Transverse colon (tissue), 4 donors: Measurements from ENCODE around the gene PGRMC1. TPM values are rescaled to one million over a fixed set of nuclear protein-coding genes. Genes with fewer than 3 reads are reported as not detected.

ENCODE experiments used
- DNase-seq: peaks from one replicate; pipeline ENCODE4 v3.0.0-alpha.2; 2019
- H3K27ac ChIP-seq, 4 donors: fragments of 200-600 bp; sonication (generic); 2 replicates each; pipeline ENCODE4 v1.5.1; 2016 to 2018; ENCODE audit warnings: inconsistent platforms in 4 of 4
- H3K27me3 ChIP-seq: fragments of 200-600 bp; sonication (generic); 2 replicates; pipeline ENCODE4 v1.5.1; 2017; ENCODE audit warnings: inconsistent platforms
- H3K36me3 ChIP-seq, 4 donors: fragments of 200-600 bp; sonication (generic); 2 replicates each; pipeline ENCODE4 v1.5.1; 2017 to 2019; ENCODE audit warnings: inconsistent platforms in 4 of 4
- H3K4me1 ChIP-seq, 4 donors: fragments of 200-600 bp; sonication (generic); 2 replicates each; pipeline ENCODE4 v1.5.1; 2017 to 2020; ENCODE audit warnings: inconsistent platforms in 4 of 4
- H3K4me3 ChIP-seq, 4 donors: fragments of 200-600 bp; sonication (generic); 1 replicate in 1 of 4; 2 replicates in 3 of 4; pipeline versions ENCODE4 v1.5.1 to v1.6.1; 2017 to 2019; ENCODE audit warnings: inconsistent platforms in 4 of 4
- H3K9me3 ChIP-seq, 2 donors: fragments of 200-600 bp; sonication (generic); 2 replicates each; pipeline ENCODE4 v1.5.1; 2017 to 2019; ENCODE audit warnings: inconsistent platforms in 2 of 2
- CTCF ChIP-seq, 5 experiments: fragments of 200-600 bp in 3 of 5; fragments of 450-650 bp in 2 of 5; sonication (generic) in 3 of 5; IDR thresholded peaks; 1 replicate in 2 of 5; 2 replicates in 3 of 5; pipeline ENCODE4 v1.5.1; 2016 to 2017; ENCODE audit warnings: antibody characterized with exemption in 5 of 5, inconsistent platforms in 3 of 5, mild to moderate bottlenecking in 2 of 5, moderate library complexity in 1 of 5
- EP300 ChIP-seq: sonication (generic); formaldehyde crosslinking; IDR thresholded peaks from one replicate; pipeline ENCODE4 v1.6.1; 2017; ENCODE audit warnings: antibody characterized with exemption, low read depth
- POLR2A ChIP-seq: fragments of 450-650 bp; IDR thresholded peaks from one replicate; pipeline ENCODE4 v1.6.1; 2016; ENCODE audit warnings: antibody characterized with exemption, mild to moderate bottlenecking, moderate library complexity
- POLR2AphosphoS5 ChIP-seq, 3 donors: sonication (generic); formaldehyde crosslinking; IDR thresholded peaks; one replicate each; pipeline ENCODE4 v1.6.1; 2016; ENCODE audit warnings: antibody characterized with exemption in 3 of 3
- WGBS, 2 donors: methylation state at CpG; one replicate each; pipeline ENCODE4 v1.1.5; 2018; ENCODE audit warnings: low coverage in 1 of 2; 5-methylcytosine and 5-hydroxymethylcytosine counted together
- in situ Hi-C, 4 donors: fragments of 200-750 bp; cut with MboI; loops; one replicate each; pipeline versions ENCODE4 v1.15.0 to v1.15.1; 2017; ENCODE audit warnings: low sequenced_read_pairs in 3 of 4, low pct_ligation_motif_present in 1 of 4, low pct_unique_long_range_greater_than_20kb in 1 of 4
- intact Hi-C: fragments of 100-400 bp; cut with DNase I; formaldehyde crosslinking; loops from one replicate; pipeline ENCODE4 v1.15.1; 2023; ENCODE audit warnings: low total_unique reads
- total RNA-seq, 4 donors: library from RNA; depleted of rRNA; stranded (reverse); fragments of >200 nt; gene quantifications; one replicate each; pipeline ENCODE4 v1.1.0, GENCODE V29; 2016

PGRMC1 gene
- total RNA-seq, 4 donors from 2014 or later: 96.7 to 213 (median 136) TPM

- 88% methylated on average over 1 of the region's 1 CpG; no CpG with 5 or more reads in 1 of the 2 donors for WGBS, 2 donors
- H3K9me3 ChIP-seq: no peaks in the 10 kb centered on the region
- intact Hi-C loops: no loop called here
- no peak overlapping the region for H3K27ac ChIP-seq
- H3K36me3 ChIP-seq: no peaks in the 10 kb centered on the region
- in situ Hi-C loops: no loop called here
- TF ChIP-seq CTCF (IDR thresholded peaks at IDR 0.05) (no peak), POLR2AphosphoS5 (IDR thresholded peaks at IDR 0.05) (no peak), EP300 (no peak), POLR2A (no peak)
- H3K4me1 ChIP-seq: no peaks in the 10 kb centered on the region
- H3K4me3 ChIP-seq: no peak overlapping the region
- DNase-seq: no peak
- H3K27me3 ChIP-seq: no peaks in the 10 kb centered on the region
These were observed 24.5 kb upstream of the PGRMC1 start for GRCh38 chrX:119211649-119212014.

GRCh38 chrX:119218198-119218597, 17.9 kb upstream of the PGRMC1 start:
- no peaks in the 10 kb centered on the region for H3K4me1 ChIP-seq
- intact Hi-C loops (no loop called here), in situ Hi-C loops (no loop called here)
- 0 to 41% methylated on average over 2 to 4 of the region's 4 CpGs for WGBS, 2 donors
- no peaks in the 10 kb centered on the region for H3K36me3 ChIP-seq
- H3K4me3 ChIP-seq: no peak overlapping the region
- H3K27me3 ChIP-seq: no peaks in the 10 kb centered on the region
- no peaks in the 10 kb centered on the region for H3K9me3 ChIP-seq
- H3K27ac ChIP-seq: no peak overlapping the region
- TF ChIP-seq POLR2A (no peak), CTCF (IDR thresholded peaks at IDR 0.05) (peak in 4 of 5 experiments; percentile 21 to 29 (median 22))
- no peak for DNase-seq

- in situ Hi-C loops: no loop called here
- Histone ChIP-seq H3K36me3 (no peaks in the 10 kb centered on the region), H3K4me3 (no peak overlapping the region), H3K27ac (no peak overlapping the region), H3K9me3 (no peaks in the 10 kb centered on the region), H3K4me1 (no peaks in the 10 kb centered on the region), H3K27me3 (no peaks in the 10 kb centered on the region)
- no peak for TF ChIP-seq EP300
- no peak for TF ChIP-seq CTCF (IDR thresholded peaks at IDR 0.05)
- no peak for TF ChIP-seq POLR2A
- no peak for TF ChIP-seq POLR2AphosphoS5 (IDR thresholded peaks at IDR 0.05)
- WGBS, 2 donors: 90% methylated on average over 37 of the region's 37 CpGs; no CpG with 5 or more reads in 1 of the 2 donors
- intact Hi-C loops: no loop called here
- no peak for DNase-seq
These were observed 13.2 kb upstream of the PGRMC1 start for GRCh38 chrX:119222932-119223331.

GRCh38 chrX:119223783-119224182, 12.3 kb upstream of the PGRMC1 start:
- no peak overlapping the region for H3K4me3 ChIP-seq
- no peaks in the 10 kb centered on the region for H3K36me3 ChIP-seq
- DNase-seq: no peak
- intact Hi-C loops: no loop called here
- no peaks in the 10 kb centered on the region for H3K9me3 ChIP-seq
- no peak overlapping the region for H3K27ac ChIP-seq
- H3K4me1 ChIP-seq: no peaks in the 10 kb centered on the region
- H3K27me3 ChIP-seq: no peaks in the 10 kb centered on the region
- no peak for TF ChIP-seq POLR2AphosphoS5 (IDR thresholded peaks at IDR 0.05)
- no peak for TF ChIP-seq POLR2A
- no peak for TF ChIP-seq EP300
- TF ChIP-seq CTCF (IDR thresholded peaks at IDR 0.05): no peak
- in situ Hi-C loops: no loop called here
